ENCODE results near the gene UGT1A7.

Gene UGT1A7

DNA sequence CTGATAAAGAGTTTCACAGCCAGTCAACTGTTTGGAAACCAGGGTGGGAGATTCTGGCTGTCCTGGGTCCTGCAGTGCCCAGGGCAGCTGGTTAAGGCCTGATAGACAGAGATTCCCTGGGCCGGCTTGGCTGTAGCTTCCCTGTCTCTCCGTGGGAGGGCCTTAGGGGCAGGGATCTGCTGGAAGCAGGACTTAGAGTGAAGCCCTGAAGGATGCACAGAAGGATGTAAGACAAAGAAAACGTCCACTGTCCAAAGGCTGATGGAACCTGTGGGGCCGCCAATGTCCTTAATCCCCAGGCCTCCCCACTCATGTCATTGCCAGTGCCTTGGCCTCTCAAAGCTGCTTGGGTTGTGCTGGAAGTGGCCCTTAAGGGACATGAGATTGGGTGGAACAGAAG is 129.4 kb downstream of the UGT1A7 start:
- H4K20me1 ChIP-seq (ENCODE audit: control insufficient read depth, insufficient read depth, low read depth, low read length): no peaks in the 10 kb centered on the region
- H3K4me1 ChIP-seq (ENCODE audit: control insufficient read depth, low read length): no peaks in the 10 kb centered on the region
- no peaks in the 10 kb centered on the region for H3K9me2 ChIP-seq (replicated peaks; ENCODE audit: control insufficient read depth, low read length)
- peaks cover 10% of the 10 kb centered on the region for H3K27me3 ChIP-seq (ENCODE audit: control insufficient read depth, low read length)
- H3K79me2 ChIP-seq (ENCODE audit: control insufficient read depth, low read length): no peaks in the 10 kb centered on the region
- H3K36me3 ChIP-seq (ENCODE audit: control insufficient read depth, low read length): no peaks in the 10 kb centered on the region
- no peak for TF ChIP-seq EZH2phosphoT487 (IDR thresholded peaks at IDR 0.05; ENCODE audit: borderline replicate concordance, low read length)
- TF ChIP-seq, protein P1, sequence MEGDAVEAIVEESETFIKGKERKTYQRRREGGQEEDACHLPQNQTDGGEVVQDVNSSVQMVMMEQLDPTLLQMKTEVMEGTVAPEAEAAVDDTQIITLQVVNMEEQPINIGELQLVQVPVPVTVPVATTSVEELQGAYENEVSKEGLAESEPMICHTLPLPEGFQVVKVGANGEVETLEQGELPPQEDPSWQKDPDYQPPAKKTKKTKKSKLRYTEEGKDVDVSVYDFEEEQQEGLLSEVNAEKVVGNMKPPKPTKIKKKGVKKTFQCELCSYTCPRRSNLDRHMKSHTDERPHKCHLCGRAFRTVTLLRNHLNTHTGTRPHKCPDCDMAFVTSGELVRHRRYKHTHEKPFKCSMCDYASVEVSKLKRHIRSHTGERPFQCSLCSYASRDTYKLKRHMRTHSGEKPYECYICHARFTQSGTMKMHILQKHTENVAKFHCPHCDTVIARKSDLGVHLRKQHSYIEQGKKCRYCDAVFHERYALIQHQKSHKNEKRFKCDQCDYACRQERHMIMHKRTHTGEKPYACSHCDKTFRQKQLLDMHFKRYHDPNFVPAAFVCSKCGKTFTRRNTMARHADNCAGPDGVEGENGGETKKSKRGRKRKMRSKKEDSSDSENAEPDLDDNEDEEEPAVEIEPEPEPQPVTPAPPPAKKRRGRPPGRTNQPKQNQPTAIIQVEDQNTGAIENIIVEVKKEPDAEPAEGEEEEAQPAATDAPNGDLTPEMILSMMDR (IDR thresholded peaks at IDR 0.05; ENCODE audit: low read depth, low read length, poor library complexity, severe bottlenecking): no peak
- H3K4me2 ChIP-seq (ENCODE audit: low read length): no peak overlapping the region
- no peak overlapping the region for H3K27ac ChIP-seq (ENCODE audit: low read depth, low read length)
- no peaks in the 10 kb centered on the region for H3F3A ChIP-seq (ENCODE audit: control insufficient read depth, insufficient read depth)
- no peak overlapping the region for H3K4me3 ChIP-seq (ENCODE audit: low read length)
- peaks cover 5% of the 10 kb centered on the region; the same call in 1 of the 2 replicates for H3K9me3 ChIP-seq (ENCODE audit: control insufficient read depth, insufficient read depth, low read length)

DNA sequence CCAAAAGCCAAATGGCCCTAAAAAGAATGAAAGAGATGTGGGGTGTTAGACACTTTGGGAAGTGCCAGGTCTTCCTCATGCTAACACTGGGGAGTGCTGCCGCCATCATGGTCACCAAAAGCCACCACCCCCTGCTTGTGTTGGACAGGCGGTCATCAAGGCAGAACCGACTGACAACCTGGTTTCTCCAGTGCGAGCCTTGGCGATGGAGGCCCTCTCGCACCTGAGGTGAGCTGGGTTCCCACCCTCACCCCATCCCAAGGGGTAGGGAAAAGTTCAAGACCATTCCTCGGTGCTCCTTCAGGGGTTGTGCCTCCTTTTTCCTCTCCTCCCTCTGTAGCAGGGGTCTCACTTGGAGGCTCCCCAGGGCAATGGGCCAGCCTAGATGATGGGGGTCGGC is 130.0 kb downstream of the UGT1A7 start:
- no peak overlapping the region for H3K27ac ChIP-seq (ENCODE audit: low read depth, low read length)
- no peaks in the 10 kb centered on the region for H3K36me3 ChIP-seq (ENCODE audit: control insufficient read depth, low read length)
- no peak overlapping the region for H3K4me3 ChIP-seq (ENCODE audit: low read length)
- no peak overlapping the region for H3K4me2 ChIP-seq (ENCODE audit: low read length)
- no peaks in the 10 kb centered on the region for H3K79me2 ChIP-seq (ENCODE audit: control insufficient read depth, low read length)
- no peaks in the 10 kb centered on the region for H3K4me1 ChIP-seq (ENCODE audit: control insufficient read depth, low read length)
- no peaks in the 10 kb centered on the region for H4K20me1 ChIP-seq (ENCODE audit: control insufficient read depth, insufficient read depth, low read depth, low read length)
- H3K9me2 ChIP-seq (replicated peaks; ENCODE audit: control insufficient read depth, low read length): no peaks in the 10 kb centered on the region
- no peaks in the 10 kb centered on the region for H3F3A ChIP-seq (ENCODE audit: control insufficient read depth, insufficient read depth)
- H3K9me3 ChIP-seq (ENCODE audit: control insufficient read depth, insufficient read depth, low read length): peaks cover 5% of the 10 kb centered on the region; the same call in 1 of the 2 replicates
- no peak for TF ChIP-seq EZH2phosphoT487 (IDR thresholded peaks at IDR 0.05; ENCODE audit: borderline replicate concordance, low read length)
- TF ChIP-seq, protein P1 (IDR thresholded peaks at IDR 0.05; ENCODE audit: low read depth, low read length, poor library complexity, severe bottlenecking): no peak
- H3K27me3 ChIP-seq (ENCODE audit: control insufficient read depth, low read length): peaks cover 10% of the 10 kb centered on the region

DNA sequence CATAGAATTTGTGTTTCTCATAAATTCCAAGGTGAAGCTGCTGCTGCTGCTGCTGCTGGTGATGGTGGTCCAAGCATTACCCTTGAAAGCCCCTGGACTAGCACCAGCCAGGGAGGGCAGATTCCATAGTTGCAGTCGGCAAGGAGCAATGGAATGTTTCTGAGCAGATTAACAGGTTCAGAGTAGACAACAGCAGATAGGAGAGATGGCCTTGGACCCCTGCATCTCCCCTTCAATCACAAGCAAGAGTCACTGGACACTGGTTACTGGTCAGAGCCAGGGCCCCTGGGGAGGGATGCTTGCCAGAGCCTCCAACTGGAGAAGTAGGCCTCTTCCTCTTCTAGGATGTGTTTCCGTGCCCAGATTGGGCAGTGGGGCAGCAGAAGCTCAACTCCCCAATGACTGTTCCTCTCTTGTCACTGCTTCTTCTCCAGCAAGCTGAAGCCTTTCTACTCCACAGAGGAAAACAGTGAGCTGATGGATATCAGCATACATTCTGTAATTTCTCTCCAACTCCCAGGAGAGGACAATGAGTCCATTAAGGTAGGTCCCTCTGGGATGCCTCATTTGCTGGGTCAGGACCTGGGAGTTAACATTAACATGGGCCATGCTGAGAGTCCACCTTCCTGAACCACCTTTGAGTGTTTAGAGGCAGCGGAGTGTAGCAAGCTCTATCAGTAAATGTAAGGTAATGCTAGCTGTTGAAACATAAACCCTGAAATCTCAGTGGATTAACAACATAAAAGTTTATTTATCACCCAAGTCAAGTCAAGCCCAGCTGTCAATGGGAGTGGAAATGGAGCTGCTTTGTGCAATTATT is 131.7 kb downstream of the UGT1A7 start:
- Histone ChIP-seq H3K4me2 (ENCODE audit: low read length) (no peak overlapping the region), H3K27ac (ENCODE audit: low read depth, low read length) (no peak overlapping the region), H3K4me3 (ENCODE audit: low read length) (no peak overlapping the region), H3K36me3 (ENCODE audit: control insufficient read depth, low read length) (no peaks in the 10 kb centered on the region), H3K27me3 (ENCODE audit: control insufficient read depth, low read length) (peaks cover 7% of the 10 kb centered on the region), H3K79me2 (ENCODE audit: control insufficient read depth, low read length) (no peaks in the 10 kb centered on the region), H4K20me1 (ENCODE audit: control insufficient read depth, insufficient read depth, low read depth, low read length) (no peaks in the 10 kb centered on the region), H3K4me1 (ENCODE audit: control insufficient read depth, low read length) (no peaks in the 10 kb centered on the region), H3K9me2 (replicated peaks; ENCODE audit: control insufficient read depth, low read length) (no peaks in the 10 kb centered on the region), H3F3A (ENCODE audit: control insufficient read depth, insufficient read depth) (no peaks in the 10 kb centered on the region), H3K9me3 (ENCODE audit: control insufficient read depth, insufficient read depth, low read length) (peaks cover 5% of the 10 kb centered on the region; the same call in 1 of the 2 replicates)
- no peak for TF ChIP-seq EZH2phosphoT487 (IDR thresholded peaks at IDR 0.05; ENCODE audit: borderline replicate concordance, low read length)
- TF ChIP-seq, protein P1 (IDR thresholded peaks at IDR 0.05; ENCODE audit: low read depth, low read length, poor library complexity, severe bottlenecking): no peak

Measured in DOHH2 (cell line).